AG09319 (cell line): ENCODE data around the gene PRR18.

Experiments
- DNase-seq: peaks from one replicate; pipeline ENCODE4 v3.0.0-alpha.2; 2010; ENCODE audit warnings: low read depth; ENCODE audit errors: extremely low read depth
- CTCF ChIP-seq: IDR thresholded peaks from 2 replicates; pipeline ENCODE4 v1.5.1; 2011; ENCODE audit warnings: low read depth, mild to moderate bottlenecking, inconsistent platforms, low read length, moderate library complexity

The PRR18 gene

DNA sequence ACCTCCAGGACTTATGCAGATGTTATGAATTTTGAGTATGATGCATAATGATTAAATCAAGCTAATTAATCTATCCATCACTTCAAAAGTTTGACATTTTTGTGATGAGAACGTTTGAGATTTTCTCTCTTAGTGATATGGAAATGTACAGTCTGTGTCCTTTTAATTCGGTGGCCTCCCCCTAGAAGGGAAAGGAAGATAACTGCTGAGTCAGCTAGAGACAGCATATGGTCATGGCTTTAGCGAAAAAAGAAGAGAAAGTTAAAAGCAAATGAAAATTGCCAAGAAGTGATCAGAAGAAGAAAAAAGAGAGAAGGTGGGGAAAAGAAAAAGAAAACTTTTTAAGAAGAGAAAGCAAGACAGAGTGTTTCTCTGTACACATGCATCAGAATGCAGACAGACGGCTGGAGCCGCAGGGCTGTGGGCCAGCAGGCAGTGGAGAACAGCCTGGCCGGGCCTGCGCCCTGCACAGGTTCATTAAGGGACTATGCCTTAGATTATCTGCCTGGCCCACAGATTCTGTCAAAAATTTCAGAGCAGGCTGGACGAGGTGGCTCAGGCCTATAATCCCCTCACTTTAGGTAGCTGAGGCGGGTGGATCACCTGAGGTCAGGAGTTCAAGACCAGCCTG lies 7.7 kb downstream of the PRR18 start:
- no peak for DNase-seq
- TF ChIP-seq CTCF, result no peak

DNA sequence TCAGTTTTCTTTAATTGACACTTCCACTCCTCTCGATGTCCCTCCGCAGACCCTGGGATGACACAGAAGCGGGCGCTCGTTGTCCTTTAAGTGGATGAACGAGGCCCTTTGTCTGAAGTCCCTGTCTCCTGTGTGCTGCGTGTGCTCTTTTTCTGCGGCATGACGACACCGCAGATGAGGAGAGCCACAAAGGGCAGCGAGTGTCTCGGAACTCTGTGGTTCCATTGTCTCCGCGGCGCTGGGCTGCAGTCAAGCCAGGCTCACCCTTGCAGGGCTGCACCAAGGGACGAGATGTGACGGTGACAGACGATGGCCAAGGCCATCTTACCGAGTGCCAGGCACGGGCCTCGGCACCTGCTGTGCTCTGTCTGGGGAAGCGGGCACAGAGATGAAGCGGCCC lies 10.6 kb downstream of the PRR18 start:
- no peak for TF ChIP-seq CTCF
- DNase-seq, result no peak

DNA sequence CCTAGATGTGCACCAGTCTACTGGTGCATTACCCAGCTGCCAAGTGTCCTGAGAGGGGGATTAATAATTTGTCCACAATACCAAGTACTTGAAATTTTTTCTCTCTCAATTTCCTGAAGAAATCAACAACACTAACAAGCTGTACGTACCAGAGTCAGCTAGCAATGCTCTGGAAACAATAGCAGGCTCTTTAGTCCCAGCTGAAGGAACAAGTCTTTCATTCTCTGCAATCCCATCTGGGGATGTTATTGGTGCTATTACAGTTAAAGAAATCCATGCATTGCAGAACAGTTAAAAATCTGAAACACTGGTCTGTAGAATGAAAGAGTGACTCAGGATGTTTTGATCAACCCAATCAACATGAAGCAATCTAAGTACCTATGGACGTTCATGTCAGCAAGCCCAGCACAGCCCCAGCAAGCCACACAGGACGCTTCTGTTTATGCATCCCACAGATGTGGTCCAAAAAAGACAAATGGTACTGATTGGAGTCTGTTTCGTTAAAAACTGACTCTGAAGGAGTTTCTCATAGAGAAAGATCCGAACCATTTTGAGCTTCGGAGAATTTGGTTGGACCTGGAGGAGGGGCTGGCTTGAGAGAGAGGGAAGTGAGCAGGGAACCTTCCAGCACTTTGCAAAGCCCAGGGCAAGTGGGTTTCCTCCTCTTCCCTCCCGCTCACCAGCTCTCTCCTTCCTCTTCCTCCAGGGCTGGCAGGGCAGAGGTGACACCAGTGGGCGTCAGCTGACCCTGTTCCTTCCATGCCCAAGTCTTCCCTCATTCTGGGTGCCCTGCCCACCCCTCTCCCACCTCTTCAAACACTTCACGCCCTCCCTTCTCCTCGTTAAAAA lies 11.9 kb downstream of the PRR18 start:
- no peak for DNase-seq
- no peak for TF ChIP-seq CTCF

DNA sequence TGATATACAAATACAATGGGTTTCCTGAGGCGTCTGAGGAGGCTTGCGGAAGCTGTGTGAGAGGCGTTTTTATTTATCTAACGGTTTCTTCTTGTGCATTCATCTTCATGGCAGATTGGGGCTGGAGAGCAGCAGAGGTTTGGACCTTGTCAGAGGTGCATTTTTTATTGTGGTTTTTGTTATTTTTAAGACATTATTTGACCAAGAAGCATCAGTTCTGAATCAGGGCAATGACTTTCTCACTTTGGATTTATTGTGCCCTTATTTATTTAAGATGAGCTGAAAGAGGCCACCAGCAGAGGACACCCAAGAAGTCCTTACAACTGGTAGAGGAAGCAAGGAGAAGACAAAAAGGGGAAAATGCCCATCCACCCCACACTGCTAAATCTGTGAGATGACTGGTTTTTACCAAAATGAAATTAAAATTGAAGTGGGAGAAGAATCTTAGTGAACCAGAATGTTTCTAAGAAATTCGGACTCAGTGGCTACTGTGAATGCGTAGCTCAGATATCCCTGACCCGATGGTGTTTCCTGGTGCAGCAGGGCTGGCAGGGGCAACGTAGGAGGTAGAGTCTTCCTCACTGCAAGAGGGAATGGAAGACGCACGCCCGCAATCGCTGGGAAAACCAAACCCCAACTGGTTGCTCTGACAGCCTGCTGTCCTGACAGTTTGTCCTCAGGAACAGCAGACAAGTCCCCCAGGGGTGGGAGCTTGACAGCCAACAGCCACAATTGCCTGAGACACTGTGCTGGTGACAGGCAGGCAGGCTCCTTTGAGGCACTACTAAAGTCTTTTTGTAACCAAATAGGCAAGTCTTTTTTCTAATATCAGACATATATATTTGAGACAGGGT lies 14.2 kb downstream of the PRR18 start:
- DNase-seq, result no peak
- no peak for TF ChIP-seq CTCF

GRCh38 chr6:166289207-166290060 lies 18.8 kb downstream of the PRR18 start:
- no peak for TF ChIP-seq CTCF
- no peak for DNase-seq

DNA sequence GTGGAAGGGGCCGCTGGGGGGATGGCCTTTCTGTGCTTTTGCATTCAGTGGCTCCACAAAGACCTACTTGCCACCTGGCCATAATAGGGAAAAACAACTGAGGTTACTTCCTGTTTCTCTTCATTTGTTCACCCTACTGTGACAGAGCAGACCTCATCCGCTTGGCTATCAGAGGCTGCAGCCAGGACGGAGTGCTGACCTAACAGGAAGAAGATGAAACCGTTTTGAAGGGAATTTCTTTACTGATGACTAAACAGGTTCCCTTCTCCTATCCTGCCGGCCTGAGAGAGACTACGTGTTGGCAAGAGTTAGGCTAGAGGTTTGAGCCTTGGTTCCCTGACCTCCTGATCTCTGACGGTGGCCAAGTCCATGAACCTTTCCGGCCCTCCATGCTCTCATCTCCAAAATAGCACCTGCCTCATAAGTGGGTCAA lies 21.3 kb downstream of the PRR18 start:
- TF ChIP-seq CTCF, result no peak
- DNase-seq, result no peak
